ENCODE measurements around the gene SLC22A3. TPM values are rescaled to one million over a fixed set of nuclear protein-coding genes. Genes with fewer than 3 reads are reported as not detected.
"Not testable (repeated sequence)": the region's sequence is repeated elsewhere in the genome, so short reads cannot be mapped to it uniquely, and the experiment has no call there.

Gene SLC22A3
- total RNA-seq, 1 experiment from 2014 or later: 0.09 TPM

DNA sequence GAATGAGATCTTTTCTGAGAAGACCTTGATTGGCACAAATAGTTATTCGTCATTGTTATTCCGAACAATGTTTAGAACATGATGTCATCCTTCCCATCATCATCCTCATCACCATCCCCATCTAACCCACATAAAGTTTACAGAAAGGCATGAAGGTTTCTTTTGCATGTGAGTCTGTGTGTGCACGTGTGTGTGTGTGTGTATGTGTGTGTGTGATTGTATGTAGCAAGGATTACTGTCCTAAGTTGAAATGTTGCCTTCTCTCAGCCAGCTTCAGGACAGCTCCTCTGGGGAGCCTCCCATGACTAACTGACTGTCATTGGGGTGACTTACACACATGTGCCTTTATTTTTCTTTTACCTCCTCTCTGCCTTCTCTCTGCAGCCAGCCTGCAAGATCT is 113.5 kb downstream of the SLC22A3 start:
- no peaks in the 10 kb centered on the region for H3K27me3 Mint-ChIP-seq (ENCODE audit: insufficient read depth, unreplicated experiment)
- ChIA-PET POLR2A (no interaction called here), CTCF (no interaction called here)
- H3K36me3 Mint-ChIP-seq (ENCODE audit: insufficient read depth, unreplicated experiment): no peaks in the 10 kb centered on the region
- peaks cover 17% of the 10 kb centered on the region for H3K4me1 Mint-ChIP-seq (ENCODE audit: insufficient read depth, unreplicated experiment)
- no peaks in the 10 kb centered on the region for H3K9me3 Mint-ChIP-seq (ENCODE audit: unreplicated experiment)
- DNase-seq (ENCODE audit: unreplicated experiment): peak; percentile 3
- no peak overlapping the region for H3K27ac Mint-ChIP-seq (ENCODE audit: low read depth, unreplicated experiment)
- no peak overlapping the region for H3K4me3 Mint-ChIP-seq (ENCODE audit: unreplicated experiment)
- TF ChIP-seq CTCF (IDR thresholded peaks at IDR 0.05; ENCODE audit: unreplicated experiment): no peak
- BruUV-seq (replicated peaks): no TSS peak
- intact Hi-C loops (cut with micrococcal nuclease): no loop called here

DNA sequence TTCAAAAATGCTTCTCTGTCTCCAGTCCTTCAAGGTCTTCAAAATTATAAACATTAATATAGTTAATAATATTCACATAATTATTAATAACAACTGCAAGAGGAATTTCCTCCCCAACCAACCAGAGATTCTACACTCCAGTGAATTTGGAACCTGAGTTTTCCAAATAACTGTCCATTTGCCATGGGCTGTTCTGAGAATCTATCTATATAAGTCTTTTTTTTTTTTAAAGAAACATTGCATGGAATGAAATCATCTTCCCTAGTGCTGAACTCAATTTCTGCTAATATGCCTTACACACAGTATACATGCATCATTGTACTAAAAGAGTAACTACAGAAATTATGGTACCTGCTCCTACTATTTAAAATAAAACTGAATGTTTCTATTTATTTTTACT is 113.9 kb downstream of the SLC22A3 start:
- Mint-ChIP-seq H3K4me3 (ENCODE audit: unreplicated experiment) (no peak overlapping the region), H3K9me3 (ENCODE audit: unreplicated experiment) (no peaks in the 10 kb centered on the region), H3K4me1 (ENCODE audit: insufficient read depth, unreplicated experiment) (peaks cover 17% of the 10 kb centered on the region), H3K27ac (ENCODE audit: low read depth, unreplicated experiment) (peak overlapping the region; percentile 27), H3K36me3 (ENCODE audit: insufficient read depth, unreplicated experiment) (no peaks in the 10 kb centered on the region), H3K27me3 (ENCODE audit: insufficient read depth, unreplicated experiment) (no peaks in the 10 kb centered on the region)
- ChIA-PET CTCF (interaction anchor here (1.4 kb wide), 1 partner anchor 241 kb away, joined by 3 read pairs; no protein-coding TSS in a partner anchor), POLR2A (no interaction called here)
- intact Hi-C loops (cut with micrococcal nuclease): no loop called here
- no peak for DNase-seq (ENCODE audit: unreplicated experiment)
- TF ChIP-seq CTCF (IDR thresholded peaks at IDR 0.05; ENCODE audit: unreplicated experiment): no peak
- no TSS peak for BruUV-seq (replicated peaks)

DNA sequence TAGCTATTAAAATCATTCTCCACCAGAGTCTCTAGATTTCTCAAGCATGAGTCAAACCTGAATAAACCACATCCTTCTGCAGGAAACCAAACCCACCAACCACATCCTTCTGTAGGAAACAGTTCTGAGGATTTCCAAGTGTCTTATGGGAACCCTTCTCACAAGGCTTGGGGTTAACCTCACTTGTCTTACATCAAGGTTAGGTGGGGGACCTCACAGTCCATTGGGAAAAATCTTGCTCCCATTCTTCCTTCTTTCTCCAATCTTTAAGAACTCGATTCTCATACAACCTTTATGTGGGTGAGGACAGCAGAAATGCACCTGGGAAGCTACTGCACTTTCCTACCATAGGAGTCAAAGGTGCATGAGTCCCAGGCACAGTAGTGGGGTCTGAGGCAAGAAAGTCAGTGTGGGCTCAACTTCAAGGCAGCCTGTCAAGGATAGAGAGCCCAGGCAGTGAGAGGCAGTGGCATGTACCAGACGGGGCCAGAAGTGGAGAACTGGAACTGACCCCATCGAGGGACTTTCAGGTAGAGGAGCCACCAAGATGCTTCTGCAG is 114.5 kb downstream of the SLC22A3 start:
- H3K27ac Mint-ChIP-seq (ENCODE audit: low read depth, unreplicated experiment): peak overlapping the region; percentile 27
- H3K4me1 Mint-ChIP-seq (ENCODE audit: insufficient read depth, unreplicated experiment): peaks cover 17% of the 10 kb centered on the region
- no peaks in the 10 kb centered on the region for H3K27me3 Mint-ChIP-seq (ENCODE audit: insufficient read depth, unreplicated experiment)
- no peak for TF ChIP-seq CTCF (IDR thresholded peaks at IDR 0.05; ENCODE audit: unreplicated experiment)
- H3K9me3 Mint-ChIP-seq (ENCODE audit: unreplicated experiment): no peaks in the 10 kb centered on the region
- ChIA-PET POLR2A (no interaction called here), CTCF (interaction anchor here (1.3 to 1.4 kb wide), 2 partner anchors 71 to 241 kb away, joined by 3 to 6 read pairs; no protein-coding TSS in a partner anchor)
- H3K36me3 Mint-ChIP-seq (ENCODE audit: insufficient read depth, unreplicated experiment): no peaks in the 10 kb centered on the region
- BruUV-seq (replicated peaks): no TSS peak
- H3K4me3 Mint-ChIP-seq (ENCODE audit: unreplicated experiment): no peak overlapping the region
- DNase-seq (ENCODE audit: unreplicated experiment): peak; percentile 76
- intact Hi-C loops (cut with micrococcal nuclease): no loop called here

DNA sequence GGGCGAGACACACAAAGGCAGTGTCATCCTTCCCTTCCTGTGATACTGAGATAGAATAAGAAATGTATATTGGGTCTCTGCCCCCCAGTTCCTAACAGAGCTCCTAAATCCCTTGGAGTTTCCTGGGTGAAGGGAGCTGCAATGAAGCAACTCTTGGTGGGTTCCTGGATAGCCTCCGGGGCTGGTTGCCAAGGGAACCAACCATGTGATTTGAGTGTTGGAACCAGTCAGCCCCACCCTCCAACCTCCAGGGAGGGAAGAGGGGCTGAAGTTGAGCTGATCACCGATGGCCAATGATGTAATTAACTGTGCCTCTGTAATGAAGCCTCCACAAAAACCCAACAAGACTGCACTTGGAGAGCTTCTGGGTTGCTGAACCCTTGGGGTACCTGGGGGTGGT is 116.6 kb downstream of the SLC22A3 start:
- no peak for DNase-seq (ENCODE audit: unreplicated experiment)
- TF ChIP-seq CTCF (IDR thresholded peaks at IDR 0.05; ENCODE audit: unreplicated experiment): no peak
- no peaks in the 10 kb centered on the region for H3K27me3 Mint-ChIP-seq (ENCODE audit: insufficient read depth, unreplicated experiment)
- no peak overlapping the region for H3K27ac Mint-ChIP-seq (ENCODE audit: low read depth, unreplicated experiment)
- no peaks in the 10 kb centered on the region for H3K36me3 Mint-ChIP-seq (ENCODE audit: insufficient read depth, unreplicated experiment)
- BruUV-seq (replicated peaks): no TSS peak
- POLR2A ChIA-PET: no interaction called here
- intact Hi-C loops (cut with micrococcal nuclease): no loop called here
- peaks cover 17% of the 10 kb centered on the region for H3K4me1 Mint-ChIP-seq (ENCODE audit: insufficient read depth, unreplicated experiment)
- CTCF ChIA-PET: interaction anchor here (0.6 to 1.6 kb wide), 5 partner anchors 8 to 469 kb away, joined by 3 to 9 read pairs (median 4); no protein-coding TSS in a partner anchor
- H3K9me3 Mint-ChIP-seq (ENCODE audit: unreplicated experiment): no peaks in the 10 kb centered on the region
- no peak overlapping the region for H3K4me3 Mint-ChIP-seq (ENCODE audit: unreplicated experiment)

DNA sequence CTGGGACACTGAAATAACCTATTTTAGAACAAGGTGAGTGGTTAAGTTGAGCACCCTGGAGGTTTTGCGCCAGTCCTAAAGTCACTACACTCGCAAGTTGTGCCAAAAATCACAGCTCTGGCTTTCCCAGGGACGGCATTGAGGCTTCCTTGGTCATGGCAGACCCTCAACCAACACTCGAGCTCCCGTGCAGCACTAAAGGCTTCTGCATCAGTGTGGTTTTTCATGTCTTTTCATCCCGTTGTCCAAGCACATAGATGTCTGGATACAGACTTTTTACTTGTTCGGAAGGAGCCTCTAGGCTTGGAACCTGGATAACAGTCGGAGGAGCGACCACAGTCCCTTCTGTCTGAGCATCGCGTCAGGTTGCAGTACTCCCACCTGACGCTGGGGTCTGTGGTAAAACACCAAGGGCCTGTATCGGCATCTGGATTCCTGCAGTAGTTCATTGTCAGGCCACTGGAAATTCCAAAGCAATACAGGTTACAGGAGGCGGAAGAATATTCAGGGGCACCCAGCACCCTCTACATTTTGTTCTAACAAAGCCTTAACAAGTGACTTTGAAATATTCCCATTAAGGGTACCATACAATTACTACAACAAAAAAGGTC is 119.2 kb downstream of the SLC22A3 start:
- H3K4me3 Mint-ChIP-seq (ENCODE audit: unreplicated experiment); H3K9me3 Mint-ChIP-seq (ENCODE audit: unreplicated experiment); H3K4me1 Mint-ChIP-seq (ENCODE audit: insufficient read depth, unreplicated experiment); BruUV-seq (replicated peaks); H3K27ac Mint-ChIP-seq (ENCODE audit: low read depth, unreplicated experiment); POLR2A ChIA-PET; DNase-seq (ENCODE audit: unreplicated experiment); CTCF ChIA-PET; intact Hi-C loops (cut with micrococcal nuclease); H3K36me3 Mint-ChIP-seq (ENCODE audit: insufficient read depth, unreplicated experiment); H3K27me3 Mint-ChIP-seq (ENCODE audit: insufficient read depth, unreplicated experiment): not testable (repeated sequence)

Measured in MCF 10A (cell line).